Left colon (tissue), 2 donors: ENCODE data around the gene ANKRD61. TPM values are rescaled to one million over a fixed set of nuclear protein-coding genes. Genes with fewer than 3 reads are reported as not detected.
"Not testable (repeated sequence)": the region's sequence is repeated elsewhere in the genome, so short reads cannot be mapped to it uniquely, and the experiment has no call there.

ENCODE experiments used
- ATAC-seq: fragments of 200-7000 bp; cut with Tn5 transposase; one replicate; pipeline ENCODE4 v1.9.1; 2020; ENCODE audit warnings: mild to moderate bottlenecking, moderate library complexity
- DNase-seq, 2 donors: peaks; one replicate each; pipeline ENCODE4 v3.0.0-alpha.2; 2020
- intact Hi-C, 2 donors: fragments of 100-400 bp; cut with DNase I in 1 of 2; cut with micrococcal nuclease in 1 of 2; formaldehyde crosslinking; loops; one replicate each; pipeline versions ENCODE4 v1.11.2 to v1.14.0; 2022; cut with DNase I, micrococcal nuclease
- long read RNA-seq: library from polyadenylated mRNA; unstranded; transcript quantifications from one replicate; pipeline ENCODE4 v2.0.0, GENCODE V29; 2021
- total RNA-seq, 2 donors: library from RNA; stranded (reverse); fragmentation: NEBNext Ultra II Directional; extraction: Animal tissue kit (Norgen Biotek cat#: 25700); gene quantifications; one replicate each; pipeline ENCODE4 v1.2.1, GENCODE V29; 2021
- donor health status: DM: no; HTN: no; CAD: no.
- donor health status: DM: yes; HTN: yes; CAD: no.

The ANKRD61 gene
- not detected for total RNA-seq
- long read RNA-seq = 0 reads

DNA sequence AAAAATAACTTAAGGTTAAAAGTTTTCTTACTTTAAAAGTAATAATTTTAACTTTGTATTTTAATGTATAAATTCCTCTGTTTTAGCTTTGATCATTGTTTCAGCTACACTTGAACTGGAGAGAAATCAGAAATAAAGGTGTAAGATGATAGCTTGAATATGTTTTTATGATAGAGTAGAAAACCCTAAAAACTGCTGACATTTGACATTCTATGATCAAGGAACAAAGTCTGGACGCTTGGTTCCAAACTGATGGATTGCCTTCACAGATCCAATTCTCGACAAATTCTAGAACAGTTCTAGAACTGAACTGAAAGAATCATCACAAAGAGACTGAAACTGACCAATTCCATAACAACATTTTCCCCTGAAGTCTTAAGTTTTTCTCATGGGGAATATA is at the start of gene ANKRD61:
TSS of gene ANKRD61 (plus strand) at position 389 of the 400 bp plus-strand sequence. CDS start at position 389, 0 bp downstream.
- intact Hi-C loops = no loop called here

DNA sequence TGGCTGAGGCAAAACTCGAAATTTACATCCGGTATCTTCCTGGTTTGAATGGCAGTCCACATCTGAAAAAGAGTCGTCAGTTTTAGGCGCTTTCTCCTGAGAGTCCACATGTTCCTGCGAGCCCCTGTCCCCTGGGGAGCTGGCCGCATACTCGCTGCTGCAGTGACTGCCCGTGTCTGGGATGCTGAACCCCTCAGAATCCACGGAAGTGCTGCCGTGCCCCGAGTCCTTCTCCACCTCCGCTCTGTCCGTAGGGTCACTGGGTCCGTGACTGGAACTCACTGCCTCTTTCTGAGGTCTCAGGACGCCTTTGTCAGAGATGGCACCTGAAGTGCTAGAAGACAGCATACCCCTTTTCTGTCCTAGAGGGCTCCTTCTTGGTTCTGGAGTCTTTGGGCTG is 44.1 kb upstream of the ANKRD61 start:
- ATAC-seq, intact Hi-C loops, DNase-seq: not testable (repeated sequence)

More for the DNA sequence above, at the start of gene ANKRD61:
- ATAC-seq (no peak), DNase-seq (no peak)

DNA sequence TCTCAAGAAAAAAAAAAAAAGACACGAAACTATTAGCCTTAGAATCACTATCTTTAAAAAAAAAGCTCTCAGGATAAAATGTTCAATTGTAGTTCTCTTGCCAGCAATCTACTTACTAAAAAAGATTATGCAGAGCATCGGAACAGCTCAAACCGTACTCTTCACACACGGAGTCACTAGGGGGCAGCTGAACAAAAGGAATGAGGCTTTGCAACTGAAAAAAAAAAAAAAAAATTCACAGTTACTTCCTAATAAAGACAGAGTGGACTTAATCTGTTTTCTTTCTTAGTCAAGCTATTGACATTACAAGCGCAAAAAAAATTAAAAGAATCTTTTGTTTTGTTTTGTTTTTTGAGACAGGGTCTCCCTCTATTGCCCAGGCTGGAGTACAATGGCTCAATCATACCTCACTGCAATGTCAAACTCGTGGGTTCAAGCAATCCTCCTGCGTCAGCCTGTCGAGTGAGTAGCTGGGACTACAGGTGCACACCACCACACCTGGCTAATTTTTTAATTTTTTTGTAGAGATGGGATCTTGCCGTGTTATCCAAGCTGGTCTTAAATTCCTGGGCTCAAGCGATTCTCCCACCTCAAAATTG is 33.9 kb upstream of the ANKRD61 start:
- intact Hi-C loops = no loop called here
- peak in 1 of 2 donors; percentile 68 for DNase-seq
- peak; percentile 85 for ATAC-seq

DNA sequence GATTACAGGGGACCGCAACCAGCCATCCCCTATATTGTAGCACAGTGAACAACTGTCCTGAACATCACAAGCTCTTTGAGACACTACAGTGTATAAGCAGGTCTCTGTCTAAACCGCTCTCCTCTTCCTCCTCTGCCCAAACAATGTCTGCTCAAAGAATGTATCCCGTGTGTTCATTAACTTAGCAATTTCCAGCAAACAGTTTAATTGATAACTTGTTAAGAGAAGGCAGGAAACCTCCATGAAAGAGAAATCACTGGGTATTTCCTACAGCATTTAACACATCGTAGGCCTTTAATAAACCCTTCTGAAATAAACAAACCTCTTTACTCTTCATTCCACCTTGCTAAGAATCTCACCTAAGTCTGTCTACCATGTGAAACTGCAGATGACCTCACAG is 23.8 kb upstream of the ANKRD61 start:
- no peak for DNase-seq
- intact Hi-C loops = no loop called here
- no peak for ATAC-seq

DNA sequence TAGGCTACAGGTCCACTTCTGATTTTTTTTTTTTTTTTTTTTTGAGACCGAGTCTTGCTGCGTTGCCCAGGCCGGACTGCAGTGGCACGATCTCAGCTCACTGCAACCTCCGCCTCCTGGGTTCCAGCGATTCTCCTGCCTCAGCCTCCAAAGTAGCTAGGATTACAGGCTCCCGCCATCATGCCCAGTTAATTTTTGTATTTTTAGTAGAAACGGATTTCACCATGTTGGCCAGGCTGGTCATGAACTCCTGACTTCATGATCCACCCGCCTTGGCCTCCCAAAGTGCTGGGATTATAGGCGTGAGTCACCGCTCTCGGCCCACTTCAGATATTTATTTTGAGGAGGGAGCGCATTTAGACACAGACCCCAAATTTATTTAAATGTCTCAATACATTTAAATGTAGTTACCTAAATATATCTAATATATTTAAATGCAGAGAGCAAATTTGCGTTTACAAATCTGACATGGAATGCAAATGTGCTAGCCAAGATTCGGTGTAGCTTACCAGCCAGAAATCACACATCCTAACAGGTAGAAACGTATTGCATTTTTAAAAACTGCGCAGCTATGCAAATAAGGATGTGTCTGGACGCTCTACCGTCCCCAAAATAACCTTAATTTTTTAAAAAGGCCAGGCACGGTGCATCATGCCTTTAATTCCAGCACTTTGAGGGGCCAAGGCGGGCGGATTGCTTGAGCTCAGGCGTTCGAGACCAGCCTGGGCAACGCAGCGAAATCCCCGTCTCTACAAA is 23.2 kb upstream of the ANKRD61 start:
- ATAC-seq, intact Hi-C loops, DNase-seq: not testable (repeated sequence)

DNA sequence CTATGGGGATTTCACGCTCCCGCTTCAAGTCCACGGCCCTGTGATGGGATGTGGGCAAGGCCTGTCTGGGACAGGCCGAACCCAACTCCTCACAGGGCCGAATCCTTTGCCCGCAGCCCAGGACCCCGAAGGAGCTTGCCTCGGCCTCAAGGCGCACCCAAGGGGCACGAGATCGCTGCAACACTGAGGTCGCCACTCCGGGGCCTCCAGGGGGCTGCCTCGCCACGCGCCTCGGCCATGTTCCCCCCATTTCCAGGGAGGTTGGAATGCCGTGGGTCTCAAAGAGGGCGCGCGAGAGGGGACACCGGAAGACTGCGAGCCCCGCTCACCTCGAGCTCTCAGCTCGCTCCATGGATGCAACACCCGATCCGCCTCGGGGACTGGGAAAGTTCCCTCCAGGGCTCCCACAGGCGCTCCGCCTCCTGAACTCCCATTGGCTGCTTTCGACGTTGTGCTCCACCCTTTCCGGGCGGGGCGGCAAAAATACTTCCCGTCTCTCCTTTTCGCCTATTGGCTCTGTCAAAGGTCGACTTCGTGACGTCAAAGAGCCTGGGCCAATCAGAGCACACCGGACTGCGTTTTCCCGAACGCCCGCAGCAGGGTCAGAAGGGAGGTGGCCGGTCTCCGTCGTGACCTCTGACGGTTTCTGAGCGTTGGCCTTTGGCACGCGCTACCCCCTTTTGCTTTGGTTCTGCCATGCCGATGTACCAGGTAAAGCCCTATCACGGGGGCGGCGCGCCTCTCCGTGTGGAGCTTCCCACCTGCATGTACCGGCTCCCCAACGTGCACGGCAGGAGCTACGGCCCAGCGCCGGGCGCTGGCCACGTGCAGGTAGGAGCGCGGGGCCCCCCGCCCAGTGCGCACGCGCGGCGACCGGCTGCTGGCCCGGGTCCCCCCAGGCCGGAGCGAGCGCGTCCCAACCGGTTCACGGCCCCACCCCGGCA is 22.2 kb upstream of the ANKRD61 start, which contains the start of the genes AIMP2 and PMS2:
TSS of gene AIMP2 (plus strand) at position 605 of the 944 bp plus-strand sequence. CDS start at position 697, 92 bp downstream.
TSS of gene PMS2 (minus strand) at position 382 of the 944 bp plus-strand sequence. CDS start at position 352, 30 bp downstream.
- peak; percentile 84 for ATAC-seq
- intact Hi-C loops = no loop called here
- peak; percentile 99 for DNase-seq

DNA sequence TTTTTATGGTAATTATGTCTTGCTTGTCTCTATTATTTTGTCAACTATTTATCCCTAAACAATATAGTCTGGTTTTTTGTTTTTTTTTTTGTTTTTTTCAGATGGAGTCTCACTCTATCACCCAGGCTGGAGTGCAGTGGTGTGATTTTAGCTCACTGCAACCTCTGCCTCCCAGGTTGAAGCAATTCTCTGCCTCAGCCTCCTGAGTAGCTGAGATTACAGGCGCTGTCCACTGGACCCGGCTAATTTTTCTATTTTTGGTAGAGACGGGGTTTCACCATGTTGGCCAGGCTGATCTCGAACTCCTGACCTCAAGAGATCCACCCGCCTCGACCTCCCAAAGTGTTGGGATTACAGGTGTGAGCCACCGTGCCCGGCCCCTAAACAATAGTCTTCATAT is 20.8 kb upstream of the ANKRD61 start:
- ATAC-seq, intact Hi-C loops, DNase-seq: not testable (repeated sequence)

DNA sequence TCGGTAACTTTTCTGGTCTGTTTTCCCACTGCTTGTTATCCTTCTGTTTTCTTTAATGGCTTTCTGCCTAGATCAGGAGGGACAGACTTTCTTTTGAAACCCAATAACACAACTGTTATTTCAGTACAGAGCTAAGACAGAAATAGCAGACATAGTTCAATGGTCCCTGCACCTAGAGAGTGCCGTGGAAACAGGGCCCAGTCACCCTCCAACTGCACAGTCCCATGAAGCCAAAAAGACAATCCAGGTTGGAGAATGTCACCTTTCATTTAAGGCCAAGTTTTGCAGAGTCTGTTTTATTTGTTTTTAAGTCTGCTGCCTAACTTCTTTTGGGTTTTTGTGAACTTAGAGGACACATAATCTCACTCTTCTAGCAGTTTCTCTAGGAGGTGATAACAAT is 19.6 kb upstream of the ANKRD61 start:
- intact Hi-C loops = no loop called here
- ATAC-seq (no peak), DNase-seq (no peak)

DNA sequence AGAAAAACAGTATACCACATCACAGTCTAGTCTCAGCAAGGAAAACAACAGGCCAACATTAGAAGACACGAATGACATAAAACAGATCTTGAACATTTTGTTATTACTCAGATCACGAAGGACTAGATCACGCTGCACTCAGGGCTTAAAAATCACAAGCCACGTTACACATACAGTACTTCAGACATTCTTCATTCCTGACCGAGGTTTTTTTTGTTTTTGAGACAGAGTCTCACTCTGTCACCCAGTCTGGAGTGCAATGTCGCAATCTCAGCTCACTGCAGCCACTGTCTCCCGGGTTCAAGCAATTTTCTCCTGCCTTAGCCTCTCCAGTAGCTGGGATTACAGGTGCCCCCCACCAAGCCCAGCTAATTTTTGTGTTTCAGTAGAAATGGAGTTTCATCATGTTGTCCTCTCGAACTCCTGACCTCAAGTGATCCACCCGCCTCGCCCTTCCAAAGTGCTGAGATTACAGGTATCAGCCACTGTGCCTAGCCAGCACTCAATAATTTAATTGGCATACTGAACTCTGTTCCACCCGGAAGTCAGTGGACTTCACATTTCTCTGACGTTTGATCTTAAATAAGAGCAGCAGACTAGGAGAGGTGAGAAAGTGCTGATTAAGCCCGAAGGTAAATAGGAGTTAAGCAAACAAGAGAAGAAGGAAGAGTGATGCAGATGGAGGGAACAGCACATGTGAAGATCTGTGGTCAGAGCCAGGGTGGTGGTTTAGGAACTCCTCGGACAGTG is 18.6 kb upstream of the ANKRD61 start:
- peak; percentile 72 for ATAC-seq
- peak; percentile 58 to 75 for DNase-seq
- intact Hi-C loops = no loop called here

DNA sequence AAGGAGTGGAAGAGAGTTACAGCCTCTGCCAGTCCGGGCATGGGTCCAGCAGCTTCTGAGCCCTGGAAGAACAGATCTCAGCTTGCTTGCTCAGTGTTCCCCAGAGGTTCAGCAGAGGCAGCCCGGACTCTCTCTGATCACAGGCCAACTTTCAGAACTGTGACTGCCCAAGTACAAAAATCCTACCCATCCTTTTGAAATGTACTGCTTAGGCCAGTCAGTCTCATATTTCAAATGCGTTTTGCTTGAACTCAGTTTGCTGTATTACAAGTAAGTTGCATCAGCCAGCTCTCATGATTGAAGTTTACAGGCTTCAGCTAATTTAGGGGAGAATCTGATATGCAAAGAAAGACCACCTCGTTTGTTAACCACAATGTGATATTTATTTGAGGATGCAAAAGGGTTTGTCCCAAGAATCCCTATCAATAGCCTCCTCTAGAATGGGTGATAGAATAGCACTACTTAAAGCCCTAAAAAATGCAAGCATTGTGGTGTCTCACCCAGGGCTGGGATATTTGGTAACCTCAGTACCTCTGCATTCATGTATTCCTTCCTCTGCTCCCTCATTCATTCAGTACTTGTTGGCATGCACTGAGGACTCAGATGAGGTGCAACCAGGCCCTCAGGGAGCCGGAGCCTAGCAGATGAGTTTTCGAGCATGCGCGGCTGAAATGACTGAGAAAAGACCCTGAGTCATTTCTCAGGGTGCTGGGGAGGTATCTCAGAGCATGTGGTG is 15.1 kb upstream of the ANKRD61 start:
- DNase-seq = peak; percentile 24 to 69
- ATAC-seq = no peak
- intact Hi-C loops = no loop called here

DNA sequence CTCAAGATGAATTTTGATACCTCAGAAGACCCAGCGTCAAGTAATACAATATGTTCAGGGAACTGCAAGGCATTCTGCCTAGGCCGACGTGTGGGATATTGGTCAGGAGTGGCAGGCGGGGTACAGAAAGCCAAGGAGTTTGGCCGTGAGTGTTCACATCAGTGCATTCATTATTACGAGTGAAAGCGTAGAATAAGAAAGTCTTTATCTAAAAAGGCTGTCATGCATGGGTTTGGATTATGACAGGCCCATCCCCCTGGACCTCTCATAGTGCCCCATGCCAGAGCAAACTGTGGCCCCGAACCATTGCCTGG is 14.6 kb upstream of the ANKRD61 start:
- no peak for DNase-seq
- no peak for ATAC-seq
- intact Hi-C loops = no loop called here

DNA sequence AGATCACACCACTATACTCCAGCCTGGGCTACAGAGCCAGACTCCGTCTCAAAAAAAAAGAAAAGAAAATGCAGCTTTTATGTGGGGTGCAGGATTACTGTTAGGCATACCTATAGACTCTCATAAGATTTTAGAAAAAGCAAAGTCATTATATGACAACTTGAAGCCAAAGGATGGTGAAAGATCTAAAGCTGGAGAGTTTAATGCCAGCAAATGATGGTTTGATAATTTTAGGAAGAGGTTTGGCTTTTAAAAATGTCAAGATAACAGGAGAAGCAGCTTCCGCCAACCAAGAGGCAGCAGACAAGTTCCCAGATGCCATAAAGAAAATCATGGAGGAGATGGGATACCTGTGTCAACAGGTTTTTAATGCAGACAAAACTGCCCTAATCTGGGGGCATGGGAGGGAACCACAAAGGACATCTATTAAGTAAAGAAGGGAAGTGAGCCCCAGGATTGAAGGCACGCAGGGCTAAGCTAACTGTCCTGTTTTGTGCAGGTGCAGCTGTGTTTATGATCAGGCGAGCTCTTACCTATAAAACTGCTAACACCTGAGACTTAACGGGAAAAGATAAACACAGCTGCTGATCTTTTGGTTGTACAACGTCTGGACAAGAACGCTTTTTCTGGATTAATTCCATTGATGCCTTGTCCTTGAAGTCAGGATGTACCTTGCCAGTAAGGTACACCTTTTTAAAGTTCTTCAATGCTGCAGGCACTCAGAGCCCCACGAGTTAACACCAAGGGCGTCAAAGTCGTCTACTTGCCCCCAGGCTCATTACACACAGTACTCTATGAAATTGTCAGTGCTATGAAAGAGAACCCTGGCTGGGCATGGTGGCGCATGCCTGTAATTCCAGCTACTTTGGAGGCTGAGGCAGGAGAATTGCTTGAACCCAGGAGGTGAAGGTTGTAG is 10.5 kb upstream of the ANKRD61 start:
- ATAC-seq = peak; percentile 25
- DNase-seq = no peak
- intact Hi-C loops = no loop called here

DNA sequence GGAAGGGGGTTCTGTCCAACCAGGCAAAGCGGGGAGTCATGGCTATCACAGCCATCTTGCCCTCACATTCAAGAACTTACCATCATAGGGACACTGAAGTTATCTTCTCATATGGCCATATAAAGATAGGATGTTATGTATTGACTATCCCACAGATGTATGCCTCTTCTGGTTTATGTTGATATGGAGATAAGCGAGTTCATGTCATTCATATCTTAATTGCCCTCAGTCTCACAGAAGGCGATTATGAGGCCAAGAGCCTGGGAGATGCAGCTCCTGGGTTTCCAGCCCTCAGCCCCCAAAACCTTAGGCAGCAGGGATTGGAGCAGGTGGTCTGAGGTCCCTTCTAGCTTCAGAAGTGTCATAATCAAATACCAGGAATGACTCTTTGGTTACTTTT is 8.5 kb upstream of the ANKRD61 start:
- intact Hi-C loops = no loop called here
- no peak for DNase-seq
- no peak for ATAC-seq

DNA sequence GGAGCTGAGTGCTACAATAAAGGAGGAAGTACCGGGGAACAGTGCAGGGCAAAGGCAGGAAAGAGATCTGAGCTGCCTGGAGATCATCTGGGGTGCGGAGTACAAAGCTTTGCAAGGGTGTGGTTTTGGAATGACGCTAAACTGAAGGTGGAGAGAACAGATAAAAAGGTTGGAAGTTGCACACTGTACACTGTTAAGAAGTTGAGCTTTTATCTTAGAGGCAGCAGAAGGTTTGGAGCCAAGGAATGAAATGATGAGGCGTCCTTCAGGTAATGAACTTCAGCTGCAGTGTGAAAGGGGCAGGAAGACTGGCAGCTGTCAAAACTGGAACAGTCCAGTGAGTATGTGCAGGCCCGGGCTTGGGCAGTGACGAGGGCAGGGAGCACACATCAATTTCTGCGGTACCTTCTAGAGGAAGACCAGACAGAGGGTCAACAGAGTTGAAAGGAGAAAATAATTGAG is 7.2 kb upstream of the ANKRD61 start:
- DNase-seq (peak; percentile 24 to 49), ATAC-seq (peak; percentile 65)
- intact Hi-C loops = no loop called here

DNA sequence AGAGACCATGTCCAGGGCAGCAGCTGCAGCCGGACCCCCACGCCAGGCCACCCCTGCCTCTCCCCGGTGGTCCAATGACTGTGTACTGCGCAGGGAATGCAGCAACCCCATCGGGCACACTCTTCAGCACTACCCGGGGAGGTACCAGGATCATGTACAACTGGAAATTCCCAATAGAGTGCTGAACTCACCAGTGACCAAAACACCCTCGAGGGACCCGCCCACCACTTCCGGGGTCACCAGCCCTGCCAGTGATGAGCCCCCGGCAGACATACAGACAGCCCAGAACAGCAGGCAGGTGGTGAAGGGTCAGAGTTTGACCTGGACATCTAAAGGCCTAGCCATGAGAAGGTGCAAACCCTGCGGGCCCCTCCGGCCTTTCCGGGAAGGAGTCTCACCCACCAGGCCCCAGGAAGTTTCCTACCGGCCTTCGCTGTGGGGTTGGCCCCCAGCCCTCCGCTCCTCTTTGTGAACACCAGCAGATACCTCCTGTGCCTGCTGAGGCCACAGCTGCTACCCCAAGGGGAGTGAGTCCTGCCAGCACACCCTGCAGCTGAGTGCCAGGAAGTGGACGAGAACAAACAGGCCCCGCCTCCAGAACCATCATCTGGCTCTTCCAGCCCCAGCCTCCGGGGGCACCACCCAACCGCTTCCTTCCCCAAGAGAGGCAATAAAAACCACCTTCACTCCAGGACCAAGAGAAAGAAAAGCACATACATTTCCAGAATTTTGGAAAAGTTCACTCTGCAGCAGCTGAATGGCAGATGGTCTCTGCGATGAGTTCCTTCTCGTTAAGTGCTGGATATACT is 5.0 kb upstream of the ANKRD61 start:
- ATAC-seq = peak; percentile 90
- DNase-seq = peak; percentile 91 to 92
- intact Hi-C loops = no loop called here

DNA sequence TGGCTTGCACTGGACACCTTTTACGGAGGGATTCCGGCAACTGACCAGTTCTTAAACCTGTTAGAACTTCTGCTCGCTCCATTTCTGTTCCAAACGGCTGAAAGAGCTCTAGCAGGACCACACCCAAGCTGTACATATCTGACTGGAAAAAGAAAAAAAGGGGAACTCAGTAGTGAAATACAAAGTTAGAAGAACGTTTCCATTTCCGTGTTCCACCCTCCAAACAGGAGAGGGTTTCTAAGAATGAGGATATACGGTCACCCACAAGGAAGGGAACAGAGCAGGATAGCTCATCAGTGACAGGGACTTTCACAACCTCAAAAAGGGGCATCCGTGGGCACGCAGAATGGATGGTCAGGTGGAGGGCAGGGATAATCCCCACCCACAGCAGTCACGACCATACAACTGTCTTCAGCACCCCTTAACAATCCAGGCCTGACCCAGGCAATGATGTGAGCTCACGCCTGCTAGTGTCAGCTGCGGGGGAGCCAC is 4.3 kb upstream of the ANKRD61 start:
- intact Hi-C loops = no loop called here
- DNase-seq = no peak
- peak; percentile 41 for ATAC-seq
